Large intestine (tissue), 3 donors: ENCODE measurements around the gene SLC22A23. TPM values are rescaled to one million over a fixed set of nuclear protein-coding genes. Genes with fewer than 3 reads are reported as not detected.

ENCODE experiments used
- DNase-seq, 2 donors: peaks; one replicate each; pipeline versions ENCODE4 v3.0.0 to v3.0.0-alpha.2; 2013
- H3K27ac ChIP-seq: one replicate; pipeline ENCODE4 v1.5.1; 2013; ENCODE audit warnings: low read length
- H3K27me3 ChIP-seq: 2 replicates; pipeline ENCODE4 v1.6.1; 2013; ENCODE audit warnings: low read length; ENCODE audit not compliant: control insufficient read depth, insufficient read depth
- H3K36me3 ChIP-seq: 2 replicates; pipeline ENCODE4 v1.6.1; 2013; ENCODE audit warnings: low read length; ENCODE audit not compliant: control insufficient read depth, insufficient read depth
- H3K4me1 ChIP-seq: one replicate; pipeline ENCODE4 v1.6.1; 2013; ENCODE audit warnings: low read length; ENCODE audit not compliant: control insufficient read depth, insufficient read depth
- H3K4me3 ChIP-seq: one replicate; pipeline ENCODE4 v1.5.1; 2013; ENCODE audit warnings: low read length
- H3K9me3 ChIP-seq: one replicate; pipeline ENCODE4 v1.6.1; 2013; ENCODE audit warnings: mild to moderate bottlenecking, low read depth, low read length, moderate library complexity; ENCODE audit not compliant: control insufficient read depth
- WGBS: methylation state at CpG from one replicate; pipeline ENCODE4 v1.1.5; 2013; ENCODE audit warnings: low lambda C conversion rate; ENCODE audit not compliant: insufficient coverage; 5-methylcytosine and 5-hydroxymethylcytosine counted together
- polyA plus RNA-seq: library from polyadenylated mRNA; unstranded; fragments of 120-200 nt; gene quantifications from one replicate; pipeline ENCODE4 v1.2.1, GENCODE V29; 2013

SLC22A23 gene
- polyA plus RNA-seq, 1 donor: 34.7 TPM

DNA sequence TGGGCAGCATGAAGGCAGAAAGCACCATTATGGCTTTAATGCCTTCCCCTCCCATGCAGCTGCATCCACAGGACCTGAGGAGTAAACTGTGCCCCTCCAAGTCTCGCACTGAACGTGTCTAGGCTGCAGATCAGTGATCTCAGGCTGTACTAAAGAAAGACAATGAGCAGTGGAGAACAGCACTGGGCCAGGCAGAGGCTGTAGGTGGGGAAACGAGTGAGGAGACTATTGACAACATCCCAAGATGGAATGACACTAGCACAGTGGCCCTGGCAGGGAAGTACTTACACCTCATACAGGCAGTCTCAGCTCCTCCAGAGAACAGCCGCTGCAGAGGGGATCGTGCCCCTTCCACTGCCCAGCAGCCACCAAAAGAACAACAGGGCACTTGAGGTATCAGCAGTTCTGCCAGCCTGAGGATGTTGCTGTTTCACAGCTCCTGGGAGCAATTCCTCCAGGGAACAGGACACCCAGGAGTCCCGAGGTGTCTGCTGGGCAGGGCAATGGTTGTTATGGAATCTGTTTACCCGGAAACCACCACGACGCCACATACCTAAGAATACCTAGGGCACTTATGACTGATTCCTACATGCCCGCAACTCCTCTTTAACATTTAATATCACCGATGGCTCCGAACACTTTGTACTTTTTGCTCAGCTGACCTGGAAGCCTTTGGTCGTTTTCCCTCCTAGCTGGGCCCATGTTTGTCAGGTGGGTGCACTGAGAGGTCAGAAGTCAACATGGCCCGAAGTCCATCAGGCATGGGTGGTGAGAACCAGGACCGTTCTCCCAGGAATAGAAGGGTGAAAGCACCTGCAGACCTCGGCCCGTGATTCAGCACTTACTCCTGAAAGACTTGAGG lies 79.1 kb downstream of the SLC22A23 start:
- no peaks in the 10 kb centered on the region for H3K9me3 ChIP-seq
- DNase-seq: peak in 1 of 2 donors; percentile 52
- H3K4me1 ChIP-seq: peaks cover 64% of the 10 kb centered on the region
- no peak overlapping the region for H3K4me3 ChIP-seq
- no peaks in the 10 kb centered on the region for H3K27me3 ChIP-seq
- H3K36me3 ChIP-seq: no peaks in the 10 kb centered on the region
- no CpG with 5 or more reads among the region's 17 CpGs for WGBS
- peak overlapping the region; percentile 51 for H3K27ac ChIP-seq

DNA sequence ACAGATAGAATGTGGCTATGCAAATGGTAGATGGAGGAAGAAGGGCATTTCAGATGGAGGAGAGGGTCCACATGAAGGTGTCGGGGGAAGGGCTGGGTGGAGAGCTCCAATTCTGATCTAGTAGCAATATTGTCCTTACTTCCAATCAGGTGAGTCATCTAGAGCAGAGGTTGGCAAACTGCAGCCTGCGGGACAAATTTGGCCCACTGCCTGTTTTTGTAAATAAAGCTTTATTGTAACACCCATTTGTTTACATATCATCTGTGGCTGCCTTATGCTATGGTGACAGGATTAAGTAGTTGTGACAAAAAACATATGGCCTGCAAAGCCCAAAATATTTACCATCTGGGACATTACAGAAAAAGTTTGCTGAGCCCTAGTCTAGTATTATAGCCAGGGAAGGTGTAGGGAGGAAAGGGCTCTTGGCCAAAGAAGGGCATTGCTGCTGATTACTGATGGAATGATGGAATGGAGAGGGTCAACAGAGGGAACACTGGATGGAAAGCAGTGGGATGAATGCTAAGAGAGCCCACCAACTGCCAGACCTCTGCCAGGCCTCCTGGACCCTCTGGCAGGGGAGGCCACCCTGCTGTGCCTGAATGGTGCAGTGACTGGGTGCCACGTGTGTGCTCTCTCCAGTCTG lies 79.8 kb downstream of the SLC22A23 start:
- no peak overlapping the region for H3K27ac ChIP-seq
- no CpG with 5 or more reads among the region's 3 CpGs for WGBS
- no peaks in the 10 kb centered on the region for H3K36me3 ChIP-seq
- DNase-seq: no peak
- no peak overlapping the region for H3K4me3 ChIP-seq
- H3K27me3 ChIP-seq: no peaks in the 10 kb centered on the region
- H3K4me1 ChIP-seq: peaks cover 65% of the 10 kb centered on the region
- H3K9me3 ChIP-seq: no peaks in the 10 kb centered on the region

DNA sequence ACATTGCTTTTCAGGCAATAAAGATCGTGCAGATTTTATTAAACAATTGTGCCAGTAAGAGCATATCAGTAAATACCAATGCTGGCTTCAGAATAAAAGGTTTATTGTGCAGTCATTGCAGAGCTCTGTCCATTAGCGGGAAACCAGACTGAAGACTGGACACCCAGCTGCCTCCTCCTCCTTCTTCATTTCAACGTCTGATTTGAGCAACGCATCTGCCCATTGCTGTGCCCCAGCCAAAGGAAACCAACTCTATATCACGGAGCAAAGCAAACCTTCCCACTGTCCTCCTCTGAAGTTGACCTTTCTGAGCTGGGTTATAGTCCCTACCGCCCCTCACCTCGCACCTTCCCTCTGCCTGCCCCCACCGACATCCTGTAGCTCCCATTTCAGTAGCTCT lies 80.8 kb downstream of the SLC22A23 start:
- H3K36me3 ChIP-seq: no peaks in the 10 kb centered on the region
- H3K4me3 ChIP-seq: no peak overlapping the region
- H3K4me1 ChIP-seq: peaks cover 65% of the 10 kb centered on the region
- no peak overlapping the region for H3K27ac ChIP-seq
- no peak for DNase-seq
- WGBS: 78% methylated on average over 4 of the region's 8 CpGs
- no peaks in the 10 kb centered on the region for H3K9me3 ChIP-seq
- no peaks in the 10 kb centered on the region for H3K27me3 ChIP-seq

DNA sequence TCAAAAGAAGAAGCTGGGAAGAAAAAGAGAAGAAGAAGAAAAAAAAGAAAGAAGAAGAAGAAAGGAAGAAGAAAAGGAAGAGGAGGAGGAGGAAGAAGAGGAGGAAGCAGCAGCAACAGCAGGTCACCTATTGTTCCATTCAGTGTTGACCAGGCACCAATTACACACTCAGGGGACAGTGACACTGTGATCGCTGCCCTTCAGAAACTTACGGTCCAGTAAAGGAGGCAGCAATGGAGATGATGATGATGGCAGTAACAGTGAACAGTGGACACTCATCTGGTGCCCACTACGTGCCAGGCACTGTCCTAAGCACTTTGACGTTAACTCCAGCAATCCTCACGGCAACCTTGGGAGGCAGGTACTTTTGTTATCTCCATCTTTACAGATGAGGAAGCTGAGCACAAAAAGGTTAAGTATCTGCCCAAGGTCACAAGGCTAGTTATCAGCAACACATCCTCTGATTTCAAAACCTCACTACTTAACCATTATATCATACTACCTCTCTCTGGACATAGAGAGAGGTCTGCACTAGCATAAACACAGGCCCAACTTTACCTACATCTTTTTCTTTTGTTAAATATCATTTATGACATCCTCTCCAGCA lies 83.2 kb downstream of the SLC22A23 start:
- H3K27ac ChIP-seq: peak overlapping the region; percentile 90
- H3K4me1 ChIP-seq: peaks cover 59% of the 10 kb centered on the region
- WGBS: no CpG with 5 or more reads among the region's 5 CpGs

DNA sequence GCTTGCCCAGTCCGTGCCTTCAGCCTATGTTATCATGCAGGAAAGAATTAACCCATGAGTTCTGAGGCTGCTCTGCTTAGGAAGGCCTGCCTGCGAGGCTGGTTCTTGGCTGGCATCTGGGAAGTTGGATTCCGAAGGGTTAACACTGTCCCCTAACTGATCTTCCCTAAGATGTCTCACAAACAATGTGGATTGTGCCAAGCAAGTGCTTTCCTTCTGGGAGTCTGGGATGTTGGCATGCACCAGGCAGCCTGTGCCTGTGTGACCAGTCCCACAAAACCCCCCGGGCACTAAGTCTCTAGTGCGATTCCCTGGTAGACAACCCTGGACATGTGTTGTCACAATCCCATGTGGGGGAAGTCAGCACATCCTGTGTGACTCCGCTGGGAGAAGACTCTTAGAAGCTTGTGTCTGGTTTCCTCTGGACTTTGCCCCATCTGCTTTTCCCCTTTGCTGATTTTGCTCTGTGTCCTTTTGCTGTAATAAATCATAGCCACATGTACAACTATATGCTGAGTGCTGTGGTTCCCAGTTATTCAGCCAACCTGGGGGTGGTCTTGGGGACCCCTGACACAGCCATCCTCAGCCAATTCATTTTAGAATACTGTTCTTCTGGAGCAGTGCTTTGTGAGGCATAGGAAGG lies 83.8 kb downstream of the SLC22A23 start:
- peak overlapping the region; percentile 90 for H3K27ac ChIP-seq
- DNase-seq: peak; percentile 85 to 94

More for the DNA sequence above, 83.2 kb downstream of the SLC22A23 start:
- H3K4me3 ChIP-seq: no peak overlapping the region
- peak in 1 of 2 donors; percentile 17 for DNase-seq
- no peaks in the 10 kb centered on the region for H3K36me3 ChIP-seq
- no peaks in the 10 kb centered on the region for H3K27me3 ChIP-seq
- H3K9me3 ChIP-seq: no peaks in the 10 kb centered on the region

DNA sequence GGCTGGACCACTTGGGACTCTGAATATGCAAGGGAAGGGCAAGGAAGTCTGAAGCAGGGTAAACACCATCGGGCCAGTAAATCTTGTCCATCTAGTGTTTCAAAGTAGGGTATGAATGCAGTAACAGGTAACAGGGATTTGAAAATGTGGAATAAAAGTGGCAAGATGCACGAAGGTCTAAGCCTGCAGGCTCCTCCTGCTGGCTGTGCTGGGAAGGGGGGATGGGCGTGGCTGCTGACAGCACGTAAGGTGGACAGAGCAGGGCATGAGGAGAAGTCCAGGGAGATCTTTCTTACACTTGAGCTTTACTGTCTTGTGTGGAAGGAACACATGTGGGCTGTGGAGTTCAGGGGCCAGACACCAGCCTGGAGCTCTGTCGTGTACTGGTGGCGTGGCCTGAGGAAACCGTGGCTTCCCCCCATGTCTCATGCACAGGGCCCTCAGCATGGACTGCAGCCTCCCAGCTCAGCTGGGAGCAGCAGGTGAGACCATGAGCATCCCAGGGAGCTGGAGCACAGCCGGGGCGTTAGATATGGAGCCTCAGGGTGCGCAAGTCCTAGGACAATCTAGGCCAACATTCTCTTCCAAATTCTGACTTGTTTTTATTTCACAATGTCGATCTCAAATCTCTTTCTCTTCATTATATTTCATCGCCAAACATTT lies 84.5 kb downstream of the SLC22A23 start:
- DNase-seq: peak in 1 of 2 donors; percentile 55
- peaks cover 55% of the 10 kb centered on the region for H3K4me1 ChIP-seq
- no peaks in the 10 kb centered on the region for H3K36me3 ChIP-seq
- no peak overlapping the region for H3K4me3 ChIP-seq
- H3K9me3 ChIP-seq: no peaks in the 10 kb centered on the region
- no peaks in the 10 kb centered on the region for H3K27me3 ChIP-seq
- peak overlapping the region; percentile 90 for H3K27ac ChIP-seq
- WGBS: 100% methylated on average over 3 of the region's 12 CpGs

More for the DNA sequence above, 83.8 kb downstream of the SLC22A23 start:
- Histone ChIP-seq H3K9me3 (no peaks in the 10 kb centered on the region), H3K36me3 (no peaks in the 10 kb centered on the region), H3K4me3 (no peak overlapping the region), H3K4me1 (peaks cover 56% of the 10 kb centered on the region), H3K27me3 (no peaks in the 10 kb centered on the region)
- 17% methylated on average over 1 of the region's 6 CpGs for WGBS

DNA sequence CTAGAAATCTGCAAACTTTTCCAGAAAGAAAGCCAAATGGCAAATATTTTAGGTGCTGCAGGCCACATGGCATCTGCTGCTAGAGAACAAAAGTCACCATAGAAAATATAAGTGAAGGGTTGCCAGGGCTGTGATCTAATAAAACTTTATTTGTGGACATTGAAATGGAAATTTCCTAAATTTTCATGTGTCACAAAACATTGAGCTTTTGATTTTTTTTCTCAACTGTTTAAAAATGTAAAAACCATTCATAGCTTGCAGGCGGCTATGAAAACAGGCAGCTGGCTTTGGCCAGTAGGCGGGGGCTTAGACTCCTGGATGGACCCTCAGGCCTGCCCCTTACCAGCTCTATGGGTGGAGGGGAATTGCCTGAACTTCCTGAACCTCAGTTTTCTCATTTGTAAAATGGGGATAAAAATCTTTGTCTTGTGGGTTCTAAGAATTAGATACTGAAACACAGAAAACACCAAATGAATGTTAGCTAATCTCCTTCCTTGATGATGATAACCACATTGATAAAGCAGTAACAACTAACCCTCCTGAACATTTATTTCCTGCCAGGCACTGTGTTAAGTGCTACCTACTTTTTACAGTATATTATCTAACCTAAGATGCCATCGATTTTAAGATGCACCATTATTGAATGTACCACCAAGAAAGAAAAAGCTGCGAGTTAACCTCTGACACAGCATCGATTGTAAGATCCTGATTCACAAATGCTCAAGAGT lies 85.5 kb downstream of the SLC22A23 start:
- H3K4me3 ChIP-seq: no peak overlapping the region
- no peaks in the 10 kb centered on the region for H3K36me3 ChIP-seq
- H3K27ac ChIP-seq: peak overlapping the region; percentile 77
- WGBS: no CpG with 5 or more reads among the region's 5 CpGs
- H3K9me3 ChIP-seq: no peaks in the 10 kb centered on the region
- no peaks in the 10 kb centered on the region for H3K27me3 ChIP-seq
- DNase-seq: no peak
- H3K4me1 ChIP-seq: peaks cover 61% of the 10 kb centered on the region

DNA sequence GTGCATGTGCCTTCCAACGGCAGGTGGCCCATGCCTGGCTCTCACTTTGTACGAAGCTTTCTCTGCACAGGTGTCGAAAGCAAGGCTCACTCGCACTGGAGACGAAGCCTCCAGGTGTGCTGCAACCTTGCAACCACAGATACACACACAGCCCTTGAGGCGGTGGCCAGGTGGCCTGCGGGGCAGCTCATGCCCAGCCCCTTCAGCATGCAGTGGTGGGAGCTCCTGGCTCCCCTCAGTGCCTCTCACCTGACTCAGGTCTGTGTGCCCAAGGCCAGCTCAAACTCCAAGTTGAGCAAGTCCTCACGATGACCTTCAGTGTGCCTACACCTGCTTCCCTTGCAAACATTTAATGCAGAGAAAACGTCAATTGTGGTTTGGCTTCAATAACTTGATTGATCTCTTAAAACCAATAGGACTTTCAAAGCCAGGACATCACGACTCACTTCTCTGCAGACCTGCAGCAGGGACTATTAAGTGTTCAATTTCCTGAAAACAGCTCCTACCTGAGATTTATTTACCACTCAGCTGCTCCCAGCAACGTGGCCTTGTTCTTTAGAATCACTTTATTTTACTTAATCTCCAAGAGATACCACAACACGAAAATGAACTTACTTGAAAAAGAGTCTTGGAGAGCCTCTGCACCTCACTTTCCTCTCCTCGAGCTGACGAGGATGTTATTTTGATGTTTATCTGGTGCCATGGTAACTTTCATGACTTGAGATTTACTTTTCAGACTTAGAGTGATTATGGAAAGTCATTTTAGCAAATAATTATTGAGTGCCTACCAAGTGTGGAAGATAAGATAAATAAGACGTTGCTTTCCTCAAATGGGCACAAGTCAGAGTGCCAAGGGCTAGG lies 86.3 kb downstream of the SLC22A23 start:
- WGBS: 28% methylated on average over 2 of the region's 15 CpGs
- DNase-seq: peak; percentile 62 to 87
- no peak overlapping the region for H3K4me3 ChIP-seq
- peaks cover 65% of the 10 kb centered on the region for H3K4me1 ChIP-seq
- H3K27ac ChIP-seq: peak overlapping the region; percentile 77
- no peaks in the 10 kb centered on the region for H3K9me3 ChIP-seq
- H3K27me3 ChIP-seq: no peaks in the 10 kb centered on the region
- H3K36me3 ChIP-seq: no peaks in the 10 kb centered on the region

DNA sequence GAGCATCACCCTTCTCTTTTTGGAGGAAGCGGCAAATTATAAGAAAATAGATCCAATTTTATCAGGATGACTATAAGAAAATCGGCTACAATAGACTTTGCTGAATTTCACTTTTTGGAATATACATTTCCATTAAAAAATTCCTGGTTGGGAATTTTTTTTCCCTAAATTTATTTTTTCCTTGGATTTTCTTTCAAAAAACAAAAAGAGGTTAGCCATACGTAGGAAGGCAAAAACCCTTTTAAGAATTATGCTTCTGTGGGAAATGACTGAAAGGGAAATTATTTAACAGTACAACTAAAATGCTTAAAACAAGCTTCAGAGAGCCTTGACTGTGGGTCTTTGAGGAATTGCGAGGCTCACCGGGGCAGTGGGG lies 86.9 kb downstream of the SLC22A23 start:
- no peaks in the 10 kb centered on the region for H3K9me3 ChIP-seq
- DNase-seq: no peak
- H3K36me3 ChIP-seq: no peaks in the 10 kb centered on the region
- no peaks in the 10 kb centered on the region for H3K27me3 ChIP-seq
- H3K4me3 ChIP-seq: no peak overlapping the region
- H3K27ac ChIP-seq: peak overlapping the region; percentile 77
- H3K4me1 ChIP-seq: peaks cover 65% of the 10 kb centered on the region
- 100% methylated on average over 3 of the region's 5 CpGs for WGBS
